CD14-positive monocyte (primary cell): ENCODE measurements around the gene EHF. TPM values are rescaled to one million over a fixed set of nuclear protein-coding genes. Genes with fewer than 3 reads are reported as not detected.

ENCODE experiments used
- DNase-seq, 3 donors: peaks; one replicate each; pipeline ENCODE4 v3.0.0-alpha.2; 2011 to 2022
- H2AFZ ChIP-seq: 2 replicates; pipeline ENCODE4 v1.6.0; 2012; ENCODE audit warnings: mild to moderate bottlenecking, low read depth, low read length, inconsistent platforms; ENCODE audit not compliant: insufficient read depth, poor library complexity, severe bottlenecking
- H3K27ac ChIP-seq, 2 donors: 1 replicate in 1 of 2; 2 replicates in 1 of 2; pipeline ENCODE4 v1.5.1; 2012 to 2013; ENCODE audit warnings: low read length in 2 of 2, control low read depth in 1 of 2, inconsistent platforms in 1 of 2, low read depth in 1 of 2, mild to moderate bottlenecking in 1 of 2
- H3K27me3 ChIP-seq, 2 donors: one replicate each; pipeline versions ENCODE4 v1.6.0 to v1.6.1; 2011 to 2013; ENCODE audit warnings: low read length in 2 of 2; ENCODE audit not compliant: control insufficient read depth in 2 of 2, insufficient read depth in 2 of 2
- H3K36me3 ChIP-seq, 2 donors: replicated peaks in 1 of 2; 1 replicate in 1 of 2; 2 replicates in 1 of 2; pipeline versions ENCODE4 v1.5.1 to v1.6.1; 2012 to 2013; ENCODE audit warnings: low read length in 2 of 2, control low read depth in 1 of 2, inconsistent platforms in 1 of 2, mild to moderate bottlenecking in 1 of 2; ENCODE audit not compliant: insufficient read depth in 2 of 2, control insufficient read depth in 1 of 2
- H3K4me1 ChIP-seq, 2 donors: 1 replicate in 1 of 2; 2 replicates in 1 of 2; pipeline versions ENCODE4 v1.5.1 to v1.6.1; 2012 to 2013; ENCODE audit warnings: low read length in 2 of 2, control low read depth in 1 of 2, inconsistent platforms in 1 of 2, mild to moderate bottlenecking in 1 of 2, moderate library complexity in 1 of 2; ENCODE audit not compliant: insufficient read depth in 2 of 2, control insufficient read depth in 1 of 2
- H3K4me2 ChIP-seq: replicated peaks from 2 replicates; pipeline ENCODE3; 2012; ENCODE audit warnings: low read length, moderate library complexity, mild to moderate bottlenecking; ENCODE audit not compliant: poor library complexity, severe bottlenecking; ENCODE audit errors: extremely low read depth
- H3K4me3 ChIP-seq, 3 experiments: fragments of 200-600 bp in 1 of 3; sonication (generic) in 1 of 3; replicated peaks in 1 of 3; 1 replicate in 2 of 3; 2 replicates in 1 of 3; pipeline ENCODE4 v1.5.1; 2011 to 2013; ENCODE audit warnings: low read length in 3 of 3, mild to moderate bottlenecking in 3 of 3, control low read depth in 2 of 3, low read depth in 2 of 3, inconsistent platforms in 1 of 3, moderate library complexity in 1 of 3
- H3K79me2 ChIP-seq: 2 replicates; pipeline ENCODE4 v1.6.0; 2012; ENCODE audit warnings: mild to moderate bottlenecking, control low read depth, inconsistent platforms, low read length, moderate library complexity; ENCODE audit not compliant: insufficient read depth
- H3K9ac ChIP-seq: 2 replicates; pipeline ENCODE4 v1.6.0; 2017; ENCODE audit warnings: low read length, mild to moderate bottlenecking; ENCODE audit not compliant: insufficient read depth, poor library complexity, severe bottlenecking
- H3K9me3 ChIP-seq, 2 donors: replicated peaks in 1 of 2; 1 replicate in 1 of 2; 2 replicates in 1 of 2; pipeline versions ENCODE4 v1.5.1 to v1.6.1; 2012 to 2013; ENCODE audit warnings: low read length in 2 of 2, control low read depth in 1 of 2; ENCODE audit not compliant: control insufficient read depth in 1 of 2, insufficient read depth in 1 of 2
- H4K20me1 ChIP-seq: 2 replicates; pipeline ENCODE4 v1.6.0; 2012; ENCODE audit warnings: mild to moderate bottlenecking, low read length, control low read depth, moderate library complexity; ENCODE audit not compliant: insufficient read depth
- H3K27ac Mint-ChIP-seq, 7 donors: one replicate each; pipeline ENCODE4 v1.8.0; 2020; ENCODE audit warnings: mild to moderate bottlenecking in 7 of 7, mixed read lengths in 7 of 7, moderate library complexity in 6 of 7, inconsistent platforms in 2 of 7
- H3K27me3 Mint-ChIP-seq, 3 donors: one replicate each; pipeline ENCODE4 v1.8.0; 2021 to 2022; ENCODE audit warnings: low read depth in 3 of 3, mild to moderate bottlenecking in 3 of 3, mixed read lengths in 3 of 3, moderate library complexity in 3 of 3, inconsistent platforms in 1 of 3
- H3K36me3 Mint-ChIP-seq, 2 donors: one replicate each; pipeline ENCODE4 v1.8.0; 2020; ENCODE audit warnings: mixed read lengths in 2 of 2, inconsistent platforms in 1 of 2, mild to moderate bottlenecking in 1 of 2
- H3K4me1 Mint-ChIP-seq: one replicate; pipeline ENCODE4 v1.8.0; 2020; ENCODE audit warnings: mild to moderate bottlenecking, mixed read lengths
- H3K4me3 Mint-ChIP-seq, 2 donors: one replicate each; pipeline ENCODE4 v1.8.0; 2020; ENCODE audit warnings: mild to moderate bottlenecking in 2 of 2, mixed read lengths in 2 of 2, moderate library complexity in 1 of 2
- H3K9me3 Mint-ChIP-seq, 7 donors: one replicate each; pipeline ENCODE4 v1.8.0; 2020 to 2022; ENCODE audit warnings: mixed read lengths in 7 of 7, mild to moderate bottlenecking in 6 of 7, moderate library complexity in 6 of 7, inconsistent platforms in 2 of 7
- WGBS: methylation state at CpG from one replicate; pipeline ENCODE4 v1.1.5; 2013; ENCODE audit warnings: missing lambda C conversion rate; ENCODE audit not compliant: insufficient coverage; 5-methylcytosine and 5-hydroxymethylcytosine counted together
- intact Hi-C, 2 donors: fragments of 100-400 bp; cut with micrococcal nuclease; formaldehyde crosslinking; loops; one replicate each; pipeline versions ENCODE4 v1.15.0 to v1.15.1; 2023
- polyA plus RNA-seq, 3 donors: library from polyadenylated mRNA; depleted of rRNA in 1 of 3; unstranded in 2 of 3; stranded (reverse) in 1 of 3; fragments of 300-500 nt in 2 of 3; fragments of >200 nt in 1 of 3; fragmentation: Illumina TruSeq in 2 of 3; gene quantifications; 1 replicate in 2 of 3; 2 replicates in 1 of 3; pipeline ENCODE4 v1.2.3, GENCODE V29; 2012 to 2021
- TF ChIP-seq, protein P1 (sequence below): fragments of 200-600 bp; IDR thresholded peaks from one replicate; pipeline ENCODE4 v1.8.0; 2022; ENCODE audit warnings: antibody characterized with exemption, mild to moderate bottlenecking

EHF gene
- polyA plus RNA-seq, 3 donors: 0.17 to 0.21 TPM; not detected in 1

DNA sequence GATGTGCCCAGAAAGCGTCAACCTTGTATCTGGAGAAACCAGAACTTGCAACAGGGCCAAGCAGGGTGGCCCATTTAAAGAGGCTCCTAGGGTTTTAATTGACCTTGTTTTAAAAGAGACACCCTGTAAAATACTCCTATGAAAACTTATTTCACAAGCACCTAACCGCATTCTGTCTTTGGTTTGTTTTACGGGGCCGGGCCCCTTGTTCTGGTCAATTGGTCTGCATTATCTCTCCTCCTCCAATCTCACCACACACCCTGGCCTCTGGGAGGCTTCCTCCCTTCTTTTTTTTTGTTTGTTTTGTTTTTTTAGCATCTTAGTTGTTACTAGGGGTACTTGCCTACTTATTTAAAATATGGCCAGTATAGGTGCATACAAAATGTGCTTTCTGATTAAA, 4.7 kb downstream of the EHF start:
- H3K79me2 ChIP-seq: no peaks in the 10 kb centered on the region
- H3K27me3 ChIP-seq: no peaks in the 10 kb centered on the region
- no peaks in the 10 kb centered on the region for H3K36me3 Mint-ChIP-seq
- no peaks in the 10 kb centered on the region for H3K36me3 ChIP-seq
- H3K4me1 Mint-ChIP-seq: peaks cover 10% of the 10 kb centered on the region
- intact Hi-C loops: no loop called here
- H2AFZ ChIP-seq: no peak overlapping the region
- TF ChIP-seq, protein P1, sequence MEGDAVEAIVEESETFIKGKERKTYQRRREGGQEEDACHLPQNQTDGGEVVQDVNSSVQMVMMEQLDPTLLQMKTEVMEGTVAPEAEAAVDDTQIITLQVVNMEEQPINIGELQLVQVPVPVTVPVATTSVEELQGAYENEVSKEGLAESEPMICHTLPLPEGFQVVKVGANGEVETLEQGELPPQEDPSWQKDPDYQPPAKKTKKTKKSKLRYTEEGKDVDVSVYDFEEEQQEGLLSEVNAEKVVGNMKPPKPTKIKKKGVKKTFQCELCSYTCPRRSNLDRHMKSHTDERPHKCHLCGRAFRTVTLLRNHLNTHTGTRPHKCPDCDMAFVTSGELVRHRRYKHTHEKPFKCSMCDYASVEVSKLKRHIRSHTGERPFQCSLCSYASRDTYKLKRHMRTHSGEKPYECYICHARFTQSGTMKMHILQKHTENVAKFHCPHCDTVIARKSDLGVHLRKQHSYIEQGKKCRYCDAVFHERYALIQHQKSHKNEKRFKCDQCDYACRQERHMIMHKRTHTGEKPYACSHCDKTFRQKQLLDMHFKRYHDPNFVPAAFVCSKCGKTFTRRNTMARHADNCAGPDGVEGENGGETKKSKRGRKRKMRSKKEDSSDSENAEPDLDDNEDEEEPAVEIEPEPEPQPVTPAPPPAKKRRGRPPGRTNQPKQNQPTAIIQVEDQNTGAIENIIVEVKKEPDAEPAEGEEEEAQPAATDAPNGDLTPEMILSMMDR: no peak
- no peak overlapping the region for H3K27ac Mint-ChIP-seq
- H3K9me3 ChIP-seq: no peaks in the 10 kb centered on the region
- DNase-seq: no peak
- H3K9ac ChIP-seq: no peak overlapping the region
- H3K4me3 ChIP-seq: no peak overlapping the region
- H3K4me1 ChIP-seq: peaks cover 10% of the 10 kb centered on the region in 2 donors
- H4K20me1 ChIP-seq: no peaks in the 10 kb centered on the region
- H3K27ac ChIP-seq: no peak overlapping the region
- H3K27me3 Mint-ChIP-seq: peaks cover 1 to 4% (median 2%) of the 10 kb centered on the region in 3 donors
- peaks cover 0 to 11% (median 0%) of the 10 kb centered on the region in 7 donors for H3K9me3 Mint-ChIP-seq
- no peak overlapping the region for H3K4me2 ChIP-seq
- 100% methylated on average over 1 of the region's 4 CpGs for WGBS
- H3K4me3 Mint-ChIP-seq: no peak overlapping the region

DNA sequence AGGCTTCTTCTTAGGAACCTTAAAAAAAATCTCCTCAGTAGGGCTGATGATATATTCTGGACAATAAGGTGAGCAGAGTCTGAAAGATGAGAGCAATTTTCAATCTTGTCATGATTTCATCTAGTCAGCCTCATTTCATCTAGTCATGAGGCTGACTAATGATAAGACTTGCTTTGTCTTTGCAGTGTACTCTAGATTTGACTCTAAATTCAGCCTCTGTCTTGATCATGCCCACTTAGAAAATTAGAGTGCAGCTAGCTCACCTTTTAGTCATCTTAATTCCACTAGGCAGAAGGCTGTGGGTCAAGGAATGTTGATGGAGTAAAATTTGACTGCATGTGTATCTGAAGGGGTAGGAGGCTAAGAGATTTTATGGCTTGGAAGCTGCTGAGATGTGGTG, 5.5 kb downstream of the EHF start:
- H3K9me3 ChIP-seq: no peaks in the 10 kb centered on the region
- no peak overlapping the region for H3K4me3 ChIP-seq
- H4K20me1 ChIP-seq: no peaks in the 10 kb centered on the region
- H3K4me1 Mint-ChIP-seq: peaks cover 2% of the 10 kb centered on the region
- no peak overlapping the region for H3K27ac ChIP-seq
- peaks cover 1 to 4% (median 4%) of the 10 kb centered on the region in 3 donors for H3K27me3 Mint-ChIP-seq
- H3K79me2 ChIP-seq: no peaks in the 10 kb centered on the region
- peaks cover 1 to 2% of the 10 kb centered on the region in 2 donors for H3K4me1 ChIP-seq
- H3K4me3 Mint-ChIP-seq: no peak overlapping the region
- H3K9me3 Mint-ChIP-seq: peaks cover 0 to 10% (median 0%) of the 10 kb centered on the region in 7 donors
- H3K9ac ChIP-seq: no peak overlapping the region
- H3K4me2 ChIP-seq: no peak overlapping the region
- no peak overlapping the region for H2AFZ ChIP-seq
- peaks cover 0 to 2% of the 10 kb centered on the region in 2 donors for H3K36me3 Mint-ChIP-seq
- H3K27ac Mint-ChIP-seq: no peak overlapping the region
- TF ChIP-seq, protein P1: no peak
- DNase-seq: no peak
- H3K27me3 ChIP-seq: no peaks in the 10 kb centered on the region
- H3K36me3 ChIP-seq: no peaks in the 10 kb centered on the region
- intact Hi-C loops: no loop called here
